Gastrocnemius medialis (tissue), 4 donors: Measurements from ENCODE around the gene CALU. TPM values are rescaled to one million over a fixed set of nuclear protein-coding genes. Genes with fewer than 3 reads are reported as not detected.

Experiments used
- ATAC-seq, 2 donors: fragments of 150-250 bp; one replicate each; pipeline ENCODE4 v1.9.1; 2016
- DNase-seq, 2 donors: peaks; one replicate each; pipeline ENCODE4 v3.0.0-alpha.2; 2019
- H3K27ac ChIP-seq, 4 donors: fragments of 200-600 bp; sonication (generic); 1 replicate in 1 of 4; 2 replicates in 3 of 4; pipeline ENCODE4 v1.5.1; 2016 to 2018; ENCODE audit warnings: mild to moderate bottlenecking in 2 of 4, moderate library complexity in 1 of 4
- H3K27me3 ChIP-seq, 3 donors: fragments of 200-600 bp; sonication (generic) in 2 of 3; 1 replicate in 1 of 3; 2 replicates in 2 of 3; pipeline versions ENCODE4 v1.5.1 to v1.6.0; 2016 to 2019; ENCODE audit warnings: mild to moderate bottlenecking in 1 of 3, moderate library complexity in 1 of 3
- H3K36me3 ChIP-seq, 2 donors: fragments of 200-600 bp; sonication (generic) in 1 of 2; one replicate each; pipeline ENCODE4 v1.5.1; 2017 to 2018
- H3K4me1 ChIP-seq, 2 donors: fragments of 200-600 bp; sonication (generic) in 1 of 2; one replicate each; pipeline ENCODE4 v1.5.1; 2016 to 2017; ENCODE audit warnings: mild to moderate bottlenecking in 2 of 2
- H3K4me3 ChIP-seq, 4 donors: fragments of 200-600 bp; sonication (generic) in 3 of 4; 1 replicate in 1 of 4; 2 replicates in 3 of 4; pipeline ENCODE4 v1.5.1; 2016 to 2019; ENCODE audit warnings: mild to moderate bottlenecking in 2 of 4
- H3K9me3 ChIP-seq, 3 donors: fragments of 200-600 bp; sonication (generic) in 2 of 3; 1 replicate in 1 of 3; 2 replicates in 2 of 3; pipeline ENCODE4 v1.5.1; 2016 to 2019
- POLR2A ChIP-seq, 2 donors: fragments of 450-650 bp; IDR thresholded peaks; one replicate each; pipeline ENCODE4 v1.6.1; 2017; ENCODE audit warnings: antibody characterized with exemption in 2 of 2, mild to moderate bottlenecking in 2 of 2, moderate library complexity in 2 of 2
- in situ Hi-C, 4 donors: fragments of 200-750 bp; cut with MboI; loops; one replicate each; pipeline versions ENCODE4 v1.15.0 to v1.8.0; 2017; ENCODE audit warnings: low sequenced_read_pairs in 4 of 4
- intact Hi-C: fragments of 100-400 bp; cut with DNase I; formaldehyde crosslinking; loops from one replicate; pipeline ENCODE4 v1.15.1; 2023; ENCODE audit warnings: low total_unique reads
- total RNA-seq, 4 donors: library from RNA; depleted of rRNA; stranded (reverse); fragments of >200 nt; gene quantifications; one replicate each; pipeline versions ENCODE4 v1.1.0 to v1.2.3, GENCODE V29; 2016
- TF ChIP-seq, protein P1 (sequence below), 5 experiments: fragments of 450-650 bp in 3 of 5; fragments of 200-600 bp in 2 of 5; sonication (generic) in 2 of 5; IDR thresholded peaks in 4 of 5; conservative IDR thresholded peaks in 1 of 5; 1 replicate in 4 of 5; 2 replicates in 1 of 5; pipeline ENCODE4 v1.5.1; 2016 to 2019; ENCODE audit warnings: antibody characterized with exemption in 5 of 5, mild to moderate bottlenecking in 3 of 5, moderate library complexity in 3 of 5

The CALU gene
- total RNA-seq, 4 donors from 2014 or later = 40.1 to 115 (median 90.6) TPM

DNA sequence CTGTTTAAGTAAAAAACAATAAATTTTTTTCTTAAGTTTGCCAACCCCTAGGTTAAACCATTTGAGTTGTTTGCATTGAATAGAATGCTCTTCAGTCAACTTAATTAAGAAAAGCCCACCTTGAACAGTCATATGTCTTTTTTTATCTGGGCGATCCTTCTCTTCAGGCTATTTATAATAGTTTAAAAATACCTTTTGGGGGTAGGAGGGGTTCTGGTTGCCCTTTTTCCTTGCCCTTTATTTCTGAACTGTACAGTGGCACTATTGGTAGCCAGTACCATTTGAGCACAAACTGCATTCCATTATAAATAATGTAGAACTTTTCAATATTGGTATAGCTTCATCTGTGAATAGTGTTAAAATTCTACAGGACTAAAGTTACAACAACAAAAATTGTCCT is 13.1 kb downstream of the CALU start:
- H3K27ac ChIP-seq = peak overlapping the region in 1 of 4 donors; percentile 9
- DNase-seq (no peak), ATAC-seq (no peak)
- H3K27me3 ChIP-seq = no peaks in the 10 kb centered on the region
- TF ChIP-seq, protein P1, sequence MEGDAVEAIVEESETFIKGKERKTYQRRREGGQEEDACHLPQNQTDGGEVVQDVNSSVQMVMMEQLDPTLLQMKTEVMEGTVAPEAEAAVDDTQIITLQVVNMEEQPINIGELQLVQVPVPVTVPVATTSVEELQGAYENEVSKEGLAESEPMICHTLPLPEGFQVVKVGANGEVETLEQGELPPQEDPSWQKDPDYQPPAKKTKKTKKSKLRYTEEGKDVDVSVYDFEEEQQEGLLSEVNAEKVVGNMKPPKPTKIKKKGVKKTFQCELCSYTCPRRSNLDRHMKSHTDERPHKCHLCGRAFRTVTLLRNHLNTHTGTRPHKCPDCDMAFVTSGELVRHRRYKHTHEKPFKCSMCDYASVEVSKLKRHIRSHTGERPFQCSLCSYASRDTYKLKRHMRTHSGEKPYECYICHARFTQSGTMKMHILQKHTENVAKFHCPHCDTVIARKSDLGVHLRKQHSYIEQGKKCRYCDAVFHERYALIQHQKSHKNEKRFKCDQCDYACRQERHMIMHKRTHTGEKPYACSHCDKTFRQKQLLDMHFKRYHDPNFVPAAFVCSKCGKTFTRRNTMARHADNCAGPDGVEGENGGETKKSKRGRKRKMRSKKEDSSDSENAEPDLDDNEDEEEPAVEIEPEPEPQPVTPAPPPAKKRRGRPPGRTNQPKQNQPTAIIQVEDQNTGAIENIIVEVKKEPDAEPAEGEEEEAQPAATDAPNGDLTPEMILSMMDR (IDR thresholded peaks at IDR 0.05 in 4 of 5, conservative IDR thresholded peaks at IDR 0.05 in 1 of 5) = no peak
- TF ChIP-seq POLR2A (IDR thresholded peaks at IDR 0.05) = no peak
- peaks cover 0 to 32% of the 10 kb centered on the region in 2 donors for H3K36me3 ChIP-seq
- no peaks in the 10 kb centered on the region for H3K9me3 ChIP-seq
- no peak overlapping the region for H3K4me3 ChIP-seq
- H3K4me1 ChIP-seq = peaks cover 30 to 37% of the 10 kb centered on the region in 2 donors
- in situ Hi-C loops = no loop called here
- intact Hi-C loops = no loop called here

DNA sequence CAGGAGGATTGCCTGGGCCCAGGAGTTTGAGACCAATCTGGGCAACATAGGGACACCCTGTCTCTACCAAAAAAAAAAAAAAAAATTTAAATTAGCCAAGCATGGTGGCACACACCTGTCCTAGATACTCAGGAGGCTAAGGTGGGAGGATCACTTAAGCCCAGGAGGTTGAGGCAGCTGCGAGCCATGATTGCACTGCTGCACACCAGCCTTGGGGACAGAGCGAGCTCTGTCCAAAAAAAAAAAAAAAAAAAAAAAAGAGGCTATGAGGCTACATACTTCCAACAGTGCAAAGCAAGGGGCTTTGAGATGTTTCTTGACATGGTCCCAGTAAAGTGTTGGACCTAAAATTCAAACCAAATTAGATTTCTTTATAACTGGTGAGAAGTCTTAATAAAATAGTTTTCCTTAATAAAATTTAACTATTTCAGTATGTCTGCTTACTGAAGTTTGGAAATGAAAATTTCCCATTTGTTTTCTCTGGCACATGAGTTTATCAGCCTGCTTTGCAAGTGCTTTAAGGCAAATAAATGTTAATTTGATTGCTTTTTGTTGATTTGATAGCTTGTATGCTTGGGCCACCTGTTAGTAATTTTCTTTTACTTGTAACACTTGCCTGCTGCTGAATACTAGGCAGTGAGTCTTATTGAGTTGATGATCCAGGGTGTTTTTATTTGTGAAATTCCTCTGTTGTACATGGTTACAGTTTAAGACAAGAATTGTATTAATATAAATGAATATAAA is 16.1 kb downstream of the CALU start:
- TF ChIP-seq, protein P1 (IDR thresholded peaks at IDR 0.05 in 4 of 5, conservative IDR thresholded peaks at IDR 0.05 in 1 of 5) = no peak
- no peak for TF ChIP-seq POLR2A (IDR thresholded peaks at IDR 0.05)
- no peak overlapping the region for H3K4me3 ChIP-seq
- no peak for DNase-seq
- in situ Hi-C loops (no loop called here), intact Hi-C loops (no loop called here)
- H3K27ac ChIP-seq = peak overlapping the region; percentile 75 to 89 (median 77)
- H3K9me3 ChIP-seq = no peaks in the 10 kb centered on the region
- peaks cover 0 to 25% of the 10 kb centered on the region in 2 donors for H3K36me3 ChIP-seq
- H3K27me3 ChIP-seq = no peaks in the 10 kb centered on the region
- peaks cover 30 to 37% of the 10 kb centered on the region in 2 donors for H3K4me1 ChIP-seq
- peak in 1 of 2 donors; percentile 4 for ATAC-seq

DNA sequence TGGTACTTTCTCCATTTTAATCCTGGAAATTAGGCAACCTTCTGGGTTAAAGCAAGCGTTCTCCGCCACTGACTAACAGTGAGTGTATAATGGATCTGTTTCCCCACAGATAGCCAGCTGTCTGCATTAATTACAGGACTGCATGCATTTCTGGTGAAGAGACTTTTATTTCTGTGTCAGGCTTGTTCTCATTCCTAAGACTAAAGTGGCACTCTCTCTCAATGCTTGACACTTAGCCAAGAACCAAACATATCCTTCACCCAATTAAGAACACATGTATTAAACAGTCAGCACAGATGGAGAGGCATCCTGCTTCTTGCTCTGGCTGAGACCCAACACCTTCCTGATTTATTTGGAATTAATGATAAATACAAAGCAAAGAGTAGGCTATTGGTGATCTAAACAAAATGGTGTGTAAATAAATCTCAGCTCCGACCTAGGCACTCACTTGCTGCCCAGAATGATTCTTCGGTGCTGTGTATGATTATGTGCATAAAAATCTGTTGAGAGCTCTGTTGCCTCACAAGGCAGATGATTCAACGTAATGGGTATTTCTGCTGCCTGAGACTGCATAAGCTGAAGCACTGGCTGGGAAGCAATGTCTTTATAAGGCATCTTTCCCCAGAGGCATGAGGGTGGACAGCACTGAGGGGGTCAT is 16.8 kb downstream of the CALU start:
- peak; percentile 14 to 61 for TF ChIP-seq POLR2A (IDR thresholded peaks at IDR 0.05)
- TF ChIP-seq, protein P1 (IDR thresholded peaks at IDR 0.05 in 4 of 5, conservative IDR thresholded peaks at IDR 0.05 in 1 of 5) = no peak
- Histone ChIP-seq H3K4me1 (peaks cover 30 to 37% of the 10 kb centered on the region in 2 donors), H3K27ac (peak overlapping the region; percentile 75 to 89 (median 77)), H3K9me3 (no peaks in the 10 kb centered on the region), H3K4me3 (no peak overlapping the region), H3K36me3 (peaks cover 0 to 27% of the 10 kb centered on the region in 2 donors), H3K27me3 (no peaks in the 10 kb centered on the region)
- in situ Hi-C loops = no loop called here
- ATAC-seq = peak; percentile 89 to 92
- peak; percentile 25 to 31 for DNase-seq
- intact Hi-C loops = no loop called here

DNA sequence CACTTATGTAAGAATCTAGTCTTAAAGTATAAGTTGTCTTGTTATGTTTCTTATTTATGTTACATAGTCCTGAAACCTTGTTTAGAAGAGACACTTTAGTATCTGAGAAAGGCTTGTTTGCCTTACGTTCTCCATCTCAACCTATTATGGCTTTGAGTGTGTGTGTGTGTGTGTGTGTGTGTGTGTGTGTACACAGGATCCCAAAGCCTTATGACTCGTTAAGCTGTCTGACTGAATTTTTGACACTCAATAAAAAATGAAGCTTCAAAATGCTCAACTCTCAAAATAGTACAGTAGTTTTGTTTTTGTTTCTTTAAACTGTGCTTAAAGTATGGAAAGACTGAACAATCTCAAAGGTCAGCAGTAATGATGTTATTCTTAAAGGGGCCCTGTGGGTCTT is 18.0 kb downstream of the CALU start:
- intact Hi-C loops (no loop called here), in situ Hi-C loops (no loop called here)
- no peak for TF ChIP-seq POLR2A (IDR thresholded peaks at IDR 0.05)
- TF ChIP-seq, protein P1 (IDR thresholded peaks at IDR 0.05 in 4 of 5, conservative IDR thresholded peaks at IDR 0.05 in 1 of 5) = no peak
- H3K27me3 ChIP-seq = no peaks in the 10 kb centered on the region
- no peaks in the 10 kb centered on the region for H3K9me3 ChIP-seq
- peaks cover 0 to 31% of the 10 kb centered on the region in 2 donors for H3K36me3 ChIP-seq
- peak overlapping the region; percentile 75 to 89 (median 77) for H3K27ac ChIP-seq
- no peak for DNase-seq
- H3K4me1 ChIP-seq = peaks cover 22 to 28% of the 10 kb centered on the region in 2 donors
- no peak overlapping the region for H3K4me3 ChIP-seq
- no peak for ATAC-seq
